ENCODE data around the gene ASIC2. TPM values are rescaled to one million over a fixed set of nuclear protein-coding genes. Genes with fewer than 3 reads are reported as not detected.

The ASIC2 gene
- total RNA-seq, 2 experiments from 2014 or later: not detected

- no peaks in the 10 kb centered on the region for H3K9me3 Mint-ChIP-seq
- H3K36me3 ChIP-seq (ENCODE audit: insufficient read depth, low read length): no peaks in the 10 kb centered on the region
- peaks cover 30% of the 10 kb centered on the region for H3K27me3 Mint-ChIP-seq
- H3K4me3 Mint-ChIP-seq: no peak overlapping the region
- H3K4me1 Mint-ChIP-seq (ENCODE audit: low read depth): no peaks in the 10 kb centered on the region
- DNase-seq: no peak
- TF ChIP-seq CTCF (IDR thresholded peaks at IDR 0.05): no peak
- POLR2A ChIA-PET: no interaction called here
- ATAC-seq (ENCODE audit: poor library complexity): no peak
- H3K4me1 ChIP-seq (ENCODE audit: insufficient read depth, low read length): no peaks in the 10 kb centered on the region
- H3K27me3 ChIP-seq (ENCODE audit: control insufficient read depth in 1 of 2, insufficient read depth in 2 of 2, low read length in 2 of 2): peaks cover 0 to 2% of the 10 kb centered on the region in 2 experiments
- CTCF ChIA-PET: no interaction called here
- intact Hi-C loops (cut with DNase I, micrococcal nuclease): no loop called here
- H3K9me3 ChIP-seq (ENCODE audit: control insufficient read depth in 1 of 2, insufficient read depth in 1 of 2, low read length in 2 of 2): peaks cover 0 to 4% of the 10 kb centered on the region in 2 experiments
- H3K4me3 ChIP-seq (ENCODE audit: low read length): no peak overlapping the region
- no peaks in the 10 kb centered on the region for H3K36me3 Mint-ChIP-seq (ENCODE audit: low read depth)
- no peak overlapping the region for H3K27ac ChIP-seq (ENCODE audit: low read depth in 1 of 2, low read length in 2 of 2)
- no peak overlapping the region for H3K27ac Mint-ChIP-seq
Observed at GRCh38 chr17:33154869-33155455, 138.1 kb downstream of the ASIC2 start.

- Mint-ChIP-seq H3K27me3 (peaks cover 30% of the 10 kb centered on the region), H3K9me3 (no peaks in the 10 kb centered on the region), H3K4me3 (no peak overlapping the region), H3K4me1 (ENCODE audit: low read depth) (no peaks in the 10 kb centered on the region), H3K36me3 (ENCODE audit: low read depth) (no peaks in the 10 kb centered on the region), H3K27ac (no peak overlapping the region)
- H3K4me3 ChIP-seq (ENCODE audit: low read length): no peak overlapping the region
- intact Hi-C loops (cut with DNase I, micrococcal nuclease): no loop called here
- ChIA-PET POLR2A (no interaction called here), CTCF (no interaction called here)
- no peaks in the 10 kb centered on the region for H3K36me3 ChIP-seq (ENCODE audit: insufficient read depth, low read length)
- DNase-seq (no peak), ATAC-seq (ENCODE audit: poor library complexity) (no peak)
- no peaks in the 10 kb centered on the region for H3K4me1 ChIP-seq (ENCODE audit: insufficient read depth, low read length)
- TF ChIP-seq CTCF (IDR thresholded peaks at IDR 0.05): no peak
- peaks cover 0 to 2% of the 10 kb centered on the region in 2 experiments for H3K27me3 ChIP-seq (ENCODE audit: control insufficient read depth in 1 of 2, insufficient read depth in 2 of 2, low read length in 2 of 2)
- no peak overlapping the region for H3K27ac ChIP-seq (ENCODE audit: low read depth in 1 of 2, low read length in 2 of 2)
- peaks cover 0 to 4% of the 10 kb centered on the region in 2 experiments for H3K9me3 ChIP-seq (ENCODE audit: control insufficient read depth in 1 of 2, insufficient read depth in 1 of 2, low read length in 2 of 2)
Observed at GRCh38 chr17:33152783-33153182, 140.3 kb downstream of the ASIC2 start.

- no peak overlapping the region for H3K27ac ChIP-seq (ENCODE audit: low read depth in 1 of 2, low read length in 2 of 2)
- no peak overlapping the region for H3K4me3 Mint-ChIP-seq
- POLR2A ChIA-PET: no interaction called here
- intact Hi-C loops (cut with DNase I, micrococcal nuclease): no loop called here
- DNase-seq (no peak), ATAC-seq (ENCODE audit: poor library complexity) (no peak)
- H3K27me3 ChIP-seq (ENCODE audit: control insufficient read depth in 1 of 2, insufficient read depth in 2 of 2, low read length in 2 of 2): no peaks in the 10 kb centered on the region
- H3K36me3 ChIP-seq (ENCODE audit: insufficient read depth, low read length): no peaks in the 10 kb centered on the region
- no peak for TF ChIP-seq CTCF (IDR thresholded peaks at IDR 0.05)
- CTCF ChIA-PET: no interaction called here
- no peaks in the 10 kb centered on the region for H3K4me1 Mint-ChIP-seq (ENCODE audit: low read depth)
- no peak overlapping the region for H3K27ac Mint-ChIP-seq
- H3K9me3 ChIP-seq (ENCODE audit: control insufficient read depth in 1 of 2, insufficient read depth in 1 of 2, low read length in 2 of 2): peaks cover 0 to 4% of the 10 kb centered on the region in 2 experiments
- no peak overlapping the region for H3K4me3 ChIP-seq (ENCODE audit: low read length)
- no peaks in the 10 kb centered on the region for H3K36me3 Mint-ChIP-seq (ENCODE audit: low read depth)
- H3K27me3 Mint-ChIP-seq: peaks cover 21% of the 10 kb centered on the region
- no peaks in the 10 kb centered on the region for H3K9me3 Mint-ChIP-seq
- H3K4me1 ChIP-seq (ENCODE audit: insufficient read depth, low read length): no peaks in the 10 kb centered on the region
Observed at GRCh38 chr17:33151565-33151964, 141.5 kb downstream of the ASIC2 start.

Data from CD4-positive, alpha-beta T cell (primary cell).